HG02678 (cell line): ENCODE data around the gene TRDN.
"Not testable (repeated sequence)": the region's sequence is repeated elsewhere in the genome, so short reads cannot be mapped to it uniquely, and the experiment has no call there.

Source experiments
- ATAC-seq: cut with Tn5 transposase; IDR thresholded peaks from one replicate; pipeline ENCODE4 v1.9.1; 2021; ENCODE audit warnings: mild to moderate bottlenecking, moderate library complexity; ENCODE audit not compliant: unreplicated experiment

Gene TRDN

DNA sequence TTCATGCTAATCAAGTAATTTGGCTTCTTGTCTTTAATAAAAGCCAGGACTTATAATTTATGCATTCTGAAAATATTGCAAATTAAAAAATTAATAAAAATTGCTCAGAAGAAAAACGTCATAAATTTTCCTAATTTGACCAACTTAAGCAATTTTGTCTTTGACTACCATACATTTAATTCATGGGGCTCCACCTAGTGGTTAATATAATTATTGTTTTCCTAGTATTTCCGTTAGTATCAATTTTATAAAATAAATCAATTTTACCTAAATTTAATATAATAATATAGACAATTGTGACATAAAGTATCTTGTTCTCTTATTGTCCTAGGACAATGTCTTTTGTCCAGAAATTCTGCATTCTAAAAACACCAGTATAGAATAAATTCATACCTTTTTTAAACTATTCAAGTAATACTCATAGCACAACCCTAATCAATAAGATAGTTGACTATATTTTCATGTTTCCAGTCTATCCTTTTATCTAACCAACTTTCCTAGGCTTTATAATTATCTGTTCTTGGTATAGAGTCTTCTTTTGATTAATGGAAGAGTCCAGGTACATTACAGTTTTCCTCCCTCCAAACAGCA lies 319.9 kb downstream of the TRDN start:
- no peak for ATAC-seq

GRCh38 chr6:123314459-123314858 lies 322.3 kb downstream of the TRDN start:
- ATAC-seq = not testable (repeated sequence)

DNA sequence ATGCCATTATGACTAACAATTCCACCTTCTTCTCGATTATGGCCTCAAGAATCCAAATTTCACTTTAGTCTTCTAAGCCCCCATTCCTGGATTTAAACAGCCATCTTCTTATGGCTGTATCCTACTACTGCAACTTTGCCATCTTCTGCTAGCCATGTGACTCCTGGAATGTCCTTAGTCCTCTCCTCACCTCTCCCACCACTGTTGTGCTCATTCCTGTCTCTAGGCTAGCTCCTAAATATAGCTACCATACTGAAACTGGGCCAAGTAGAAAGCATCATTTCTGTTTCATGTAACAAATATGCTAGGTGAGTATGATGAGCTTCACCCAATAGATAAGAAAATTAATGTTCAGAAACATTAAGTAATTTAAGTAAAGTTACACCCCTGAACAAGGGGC lies 327.6 kb downstream of the TRDN start:
- no peak for ATAC-seq

DNA sequence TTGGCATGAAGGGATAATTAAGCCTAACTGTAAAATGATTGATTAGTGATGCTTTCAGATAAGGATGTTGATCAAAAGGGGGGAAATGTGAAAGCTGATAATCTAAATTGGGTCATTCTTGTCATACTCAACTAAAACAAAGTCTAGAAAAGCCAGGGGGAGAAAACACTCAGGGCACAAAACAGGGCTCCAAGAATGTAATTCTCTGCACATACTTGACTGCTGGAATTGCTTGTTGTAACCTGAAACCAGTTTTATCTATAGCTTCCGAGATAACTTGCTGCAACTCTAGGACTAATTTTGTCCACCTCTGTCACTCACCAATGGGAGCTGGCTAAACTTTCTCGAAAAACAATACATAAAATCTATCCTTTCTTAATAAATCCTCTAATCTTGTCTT lies 330.4 kb downstream of the TRDN start:
- ATAC-seq = no peak

- no peak for ATAC-seq
Observed at GRCh38 chr6:123295672-123296071, 341.1 kb downstream of the TRDN start.

DNA sequence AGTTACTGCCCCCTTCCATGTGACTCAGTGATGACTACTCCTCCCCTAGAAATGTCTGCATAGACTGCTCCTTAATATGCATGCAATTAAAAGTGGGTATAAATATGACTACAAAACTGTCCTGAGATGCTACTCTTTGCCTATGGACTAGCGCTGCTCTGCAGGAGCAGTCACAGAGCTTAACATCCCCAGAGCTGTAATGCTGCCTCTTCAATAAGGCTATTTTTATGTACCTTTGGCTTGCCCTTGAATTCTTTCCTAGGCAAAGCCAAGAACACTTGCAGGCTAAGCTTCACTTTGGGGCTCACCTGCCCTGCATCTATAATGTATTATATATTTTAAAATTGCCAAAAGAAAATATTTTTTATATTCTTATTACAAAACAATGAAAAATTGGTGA lies 341.6 kb downstream of the TRDN start:
- no peak for ATAC-seq

- ATAC-seq = no peak
Observed at GRCh38 chr6:123288649-123289048, 348.1 kb downstream of the TRDN start.

GRCh38 chr6:123276546-123276980 lies 360.2 kb downstream of the TRDN start:
- ATAC-seq = no peak

GRCh38 chr6:123263981-123264380 lies 372.8 kb downstream of the TRDN start:
- ATAC-seq = no peak

- no peak for ATAC-seq
Observed at GRCh38 chr6:123240626-123241025, 396.1 kb downstream of the TRDN start.

GRCh38 chr6:123233336-123233735 lies 403.4 kb downstream of the TRDN start:
- no peak for ATAC-seq

GRCh38 chr6:123227789-123228188 lies 409.0 kb downstream of the TRDN start:
- ATAC-seq = not testable (repeated sequence)

- no peak for ATAC-seq
Observed at GRCh38 chr6:123226398-123226797, 410.4 kb downstream of the TRDN start.

- no peak for ATAC-seq
Observed at GRCh38 chr6:123224077-123224476, 412.7 kb downstream of the TRDN start.

DNA sequence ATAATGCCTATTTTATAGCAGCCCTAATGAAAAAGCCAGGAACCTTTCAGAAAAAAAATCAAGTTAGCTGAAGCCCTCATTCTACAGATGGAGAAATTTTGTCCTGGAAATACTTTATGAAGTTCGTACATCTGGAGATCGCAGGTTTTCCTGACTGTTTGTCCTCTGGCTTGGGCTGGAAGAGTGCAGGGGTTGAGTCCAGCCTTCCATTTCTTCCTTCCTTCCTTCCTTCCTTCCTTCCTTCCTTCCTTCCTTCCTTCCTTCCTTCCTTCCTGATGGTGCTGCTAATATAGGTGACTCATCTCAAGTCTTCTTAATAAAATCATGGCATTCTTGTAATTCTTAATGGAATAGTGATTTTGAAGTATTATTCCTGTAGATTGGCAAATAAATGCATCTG lies 413.3 kb downstream of the TRDN start:
- no peak for ATAC-seq

DNA sequence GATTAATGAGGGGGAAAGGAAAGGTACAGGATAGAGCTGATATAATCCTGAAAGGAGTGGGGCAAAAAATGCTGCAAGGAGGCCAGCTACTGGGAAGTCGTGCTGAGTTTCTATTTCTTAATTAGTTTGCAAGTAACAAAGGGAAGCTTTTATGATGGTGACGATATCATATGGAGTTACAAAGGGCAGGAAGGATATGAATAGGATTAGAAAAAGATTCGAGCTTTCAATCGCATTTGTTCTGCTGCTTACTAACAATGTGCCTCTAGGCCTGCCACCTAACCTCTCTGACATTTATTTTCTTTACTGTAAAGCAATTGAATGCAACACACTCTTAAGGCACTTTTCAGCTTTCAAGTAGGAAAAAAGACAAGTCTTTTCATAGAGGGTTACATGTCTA lies 421.5 kb downstream of the TRDN start:
- no peak for ATAC-seq

- ATAC-seq = no peak
Observed at GRCh38 chr6:123214433-123214832, 422.3 kb downstream of the TRDN start.

- ATAC-seq = no peak
Observed at GRCh38 chr6:123213921-123214320, 422.8 kb downstream of the TRDN start.

GRCh38 chr6:123211777-123212545 lies 424.8 kb downstream of the TRDN start:
- ATAC-seq = no peak

DNA sequence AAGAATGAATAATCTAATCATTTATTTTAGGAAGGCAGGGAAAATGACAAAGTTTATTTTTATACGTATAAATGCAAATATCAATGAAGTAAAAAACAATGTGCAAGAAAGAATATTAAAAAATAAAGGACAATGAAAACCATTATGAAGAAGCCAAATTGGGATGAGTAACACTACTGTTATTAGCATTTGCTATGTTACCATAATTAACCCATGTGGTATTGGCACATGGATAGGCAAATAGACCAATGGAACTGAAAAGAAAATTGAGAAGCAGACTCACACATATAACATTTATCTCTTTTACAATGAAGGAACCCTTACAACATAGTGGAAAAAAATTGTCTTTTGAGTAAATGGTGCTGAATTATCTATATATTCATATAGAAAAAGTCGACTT lies 426.1 kb downstream of the TRDN start:
- ATAC-seq = no peak

- no peak for ATAC-seq
Observed at GRCh38 chr6:123207967-123208510, 428.7 kb downstream of the TRDN start.

DNA sequence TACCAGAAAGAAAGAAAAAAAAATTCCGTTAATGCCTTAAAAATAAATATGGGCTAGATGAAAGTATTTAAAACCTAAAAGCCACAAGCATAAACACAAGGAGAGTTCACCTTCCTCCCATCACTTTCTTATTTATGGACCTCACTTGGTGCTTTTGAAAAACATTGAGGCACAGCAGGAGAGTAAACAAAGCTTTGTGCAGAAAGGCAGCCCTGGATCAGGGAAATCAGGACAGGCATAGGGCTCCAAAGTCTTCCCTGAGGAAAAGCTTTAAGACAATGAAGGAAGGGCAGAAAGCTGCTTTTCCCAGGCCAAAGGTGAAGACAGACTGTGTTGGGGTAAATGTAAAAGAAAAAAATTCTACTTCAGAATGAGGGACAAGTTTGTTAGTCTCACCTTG lies 432.8 kb downstream of the TRDN start:
- ATAC-seq = no peak
